Mucosa of descending colon (tissue), 3 donors: Measurements from ENCODE around the gene KLF17. TPM values are rescaled to one million over a fixed set of nuclear protein-coding genes. Genes with fewer than 3 reads are reported as not detected.

Experiments used
- ATAC-seq: fragments of 200-7000 bp; cut with Tn5 transposase; one replicate; pipeline ENCODE4 v1.9.1; 2020; ENCODE audit warnings: mild to moderate bottlenecking, moderate library complexity
- DNase-seq, 3 donors: peaks; one replicate each; pipeline ENCODE4 v3.0.0-alpha.2; 2020
- H3K36me3 ChIP-seq: fragments of 200-600 bp; one replicate; pipeline ENCODE4 v1.8.0; 2021; ENCODE audit warnings: low read depth, mild to moderate bottlenecking
- H3K4me1 ChIP-seq: fragments of 200-600 bp; one replicate; pipeline ENCODE4 v1.8.0; 2021; ENCODE audit warnings: low read depth, mild to moderate bottlenecking
- H3K4me3 ChIP-seq: fragments of 200-600 bp; one replicate; pipeline ENCODE4 v1.8.0; 2021; ENCODE audit warnings: mild to moderate bottlenecking
- H3K9me3 ChIP-seq: fragments of 200-600 bp; one replicate; pipeline ENCODE4 v1.8.0; 2021; ENCODE audit warnings: mild to moderate bottlenecking
- intact Hi-C, 2 donors: fragments of 100-400 bp; cut with DNase I in 1 of 2; cut with micrococcal nuclease in 1 of 2; formaldehyde crosslinking; loops; one replicate each; pipeline versions ENCODE4 v1.11.0 to v1.11.1; 2022; cut with DNase I, micrococcal nuclease
- total RNA-seq, 3 donors: library from RNA; stranded (reverse); fragmentation: NEBNext Ultra II Directional in 2 of 3; extraction: Animal tissue kit (Norgen Biotek cat#: 25700) in 2 of 3; gene quantifications; one replicate each; pipeline versions ENCODE4 v1.2.1 to v1.2.4, GENCODE V29; 2021 to 2023
- TF ChIP-seq, protein P1 (sequence below): fragments of 200-600 bp; IDR thresholded peaks from one replicate; pipeline ENCODE4 v1.8.0; 2022; ENCODE audit warnings: antibody characterized with exemption, mild to moderate bottlenecking
- donor health status: DM: no; HTN: no; CAD: no; lungs with moderate emphysema.
- donor health status: DM: no; HTN: no; CAD: no.
- donor health status: DM: no; HTN: yes; CAD: no.

KLF17 gene
- total RNA-seq, 3 donors from 2014 or later = 0.13 TPM; not detected in 2

DNA sequence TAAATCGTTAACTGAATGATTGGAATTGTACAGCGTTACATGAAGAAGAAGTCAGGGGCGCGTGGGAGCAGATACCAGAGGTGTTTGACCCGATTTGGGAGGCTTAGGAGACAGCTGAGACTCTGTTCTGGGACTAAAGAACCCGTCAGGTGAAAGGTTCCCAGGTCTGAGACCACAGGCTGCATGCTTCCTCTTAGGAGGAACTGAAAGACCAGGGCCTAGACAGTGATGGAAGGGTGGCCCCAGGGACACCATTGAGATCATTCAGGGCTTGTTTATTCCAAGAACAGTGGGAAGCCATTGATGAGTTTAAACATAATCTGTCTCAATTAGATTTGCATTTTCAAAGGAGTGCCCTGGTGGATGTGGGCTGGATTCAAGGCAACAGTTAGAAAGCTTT, 904 bp downstream of the KLF17 start:
- H3K9me3 ChIP-seq = no peaks in the 10 kb centered on the region
- intact Hi-C loops = no loop called here
- H3K4me1 ChIP-seq = no peaks in the 10 kb centered on the region
- no peaks in the 10 kb centered on the region for H3K36me3 ChIP-seq
- no peak for ATAC-seq
- TF ChIP-seq, protein P1, sequence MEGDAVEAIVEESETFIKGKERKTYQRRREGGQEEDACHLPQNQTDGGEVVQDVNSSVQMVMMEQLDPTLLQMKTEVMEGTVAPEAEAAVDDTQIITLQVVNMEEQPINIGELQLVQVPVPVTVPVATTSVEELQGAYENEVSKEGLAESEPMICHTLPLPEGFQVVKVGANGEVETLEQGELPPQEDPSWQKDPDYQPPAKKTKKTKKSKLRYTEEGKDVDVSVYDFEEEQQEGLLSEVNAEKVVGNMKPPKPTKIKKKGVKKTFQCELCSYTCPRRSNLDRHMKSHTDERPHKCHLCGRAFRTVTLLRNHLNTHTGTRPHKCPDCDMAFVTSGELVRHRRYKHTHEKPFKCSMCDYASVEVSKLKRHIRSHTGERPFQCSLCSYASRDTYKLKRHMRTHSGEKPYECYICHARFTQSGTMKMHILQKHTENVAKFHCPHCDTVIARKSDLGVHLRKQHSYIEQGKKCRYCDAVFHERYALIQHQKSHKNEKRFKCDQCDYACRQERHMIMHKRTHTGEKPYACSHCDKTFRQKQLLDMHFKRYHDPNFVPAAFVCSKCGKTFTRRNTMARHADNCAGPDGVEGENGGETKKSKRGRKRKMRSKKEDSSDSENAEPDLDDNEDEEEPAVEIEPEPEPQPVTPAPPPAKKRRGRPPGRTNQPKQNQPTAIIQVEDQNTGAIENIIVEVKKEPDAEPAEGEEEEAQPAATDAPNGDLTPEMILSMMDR = no peak
- no peak for DNase-seq
- H3K4me3 ChIP-seq = no peak overlapping the region

DNA sequence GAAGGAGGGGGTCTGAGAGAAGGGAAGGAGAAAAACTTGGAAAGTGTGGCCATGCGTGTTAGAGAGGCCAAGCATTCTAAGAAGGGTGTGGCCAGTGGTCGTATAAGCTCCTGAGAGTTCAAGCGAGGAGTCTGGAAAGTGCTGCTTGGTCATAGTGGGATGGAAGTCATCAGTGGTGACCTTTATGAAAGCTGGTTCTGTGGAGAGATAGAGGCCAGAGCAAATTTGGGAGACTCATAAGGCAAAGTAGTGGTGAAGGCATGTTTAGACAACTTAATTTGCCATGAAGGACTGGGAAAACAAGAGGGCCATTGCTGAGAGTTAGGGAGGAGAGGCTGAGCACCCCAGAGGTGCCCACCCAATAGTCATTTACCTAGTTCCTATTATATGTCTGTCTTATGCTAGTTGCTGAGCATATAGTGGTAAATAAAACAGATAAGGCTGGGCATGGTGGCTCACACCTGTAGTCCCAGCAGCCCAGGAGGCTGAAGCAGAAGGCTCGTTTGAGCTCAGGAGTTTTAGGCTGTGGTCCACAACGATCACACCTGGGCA, 1.9 kb downstream of the KLF17 start:
- Histone ChIP-seq H3K4me1 (no peaks in the 10 kb centered on the region), H3K4me3 (no peak overlapping the region), H3K36me3 (no peaks in the 10 kb centered on the region), H3K9me3 (no peaks in the 10 kb centered on the region)
- DNase-seq (no peak), ATAC-seq (no peak)
- intact Hi-C loops = no loop called here
- TF ChIP-seq, protein P1 = no peak

DNA sequence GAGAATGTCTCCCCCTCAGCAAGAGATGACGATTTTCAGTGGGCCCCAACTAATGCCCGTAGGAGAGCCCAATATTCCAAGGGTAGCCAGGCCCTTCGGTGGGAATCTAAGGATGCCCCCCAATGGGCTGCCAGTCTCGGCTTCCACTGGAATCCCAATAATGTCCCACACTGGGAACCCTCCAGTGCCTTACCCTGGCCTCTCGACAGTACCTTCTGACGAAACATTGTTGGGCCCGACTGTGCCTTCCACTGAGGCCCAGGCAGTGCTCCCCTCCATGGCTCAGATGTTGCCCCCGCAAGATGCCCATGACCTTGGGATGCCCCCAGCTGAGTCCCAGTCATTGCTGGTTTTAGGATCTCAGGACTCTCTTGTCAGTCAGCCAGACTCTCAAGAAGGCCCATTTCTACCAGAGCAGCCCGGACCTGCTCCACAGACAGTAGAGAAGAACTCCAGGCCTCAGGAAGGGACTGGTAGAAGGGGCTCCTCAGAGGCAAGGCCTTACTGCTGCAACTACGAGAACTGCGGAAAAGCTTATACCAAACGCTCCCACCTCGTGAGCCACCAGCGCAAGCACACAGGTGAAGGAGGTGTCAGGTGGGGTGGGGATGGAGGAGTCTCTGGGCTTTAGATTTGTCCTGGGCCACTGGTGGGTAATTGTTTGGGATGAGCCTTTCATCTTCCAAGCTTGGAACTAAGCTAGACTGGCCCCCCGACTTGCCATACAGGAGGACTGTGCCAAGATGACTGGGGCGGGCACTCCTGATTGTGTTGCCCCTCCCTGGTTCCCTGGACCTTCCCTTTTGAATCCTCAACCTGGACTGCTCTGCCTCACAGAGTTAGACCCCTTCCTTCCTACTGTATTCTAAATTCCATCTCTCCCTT, 11.2 kb downstream of the KLF17 start:
- intact Hi-C loops = no loop called here
- DNase-seq = no peak
- TF ChIP-seq, protein P1 = no peak
- no peaks in the 10 kb centered on the region for H3K9me3 ChIP-seq
- no peak for ATAC-seq
- H3K4me1 ChIP-seq = no peaks in the 10 kb centered on the region
- H3K36me3 ChIP-seq = no peaks in the 10 kb centered on the region
- H3K4me3 ChIP-seq = no peak overlapping the region

DNA sequence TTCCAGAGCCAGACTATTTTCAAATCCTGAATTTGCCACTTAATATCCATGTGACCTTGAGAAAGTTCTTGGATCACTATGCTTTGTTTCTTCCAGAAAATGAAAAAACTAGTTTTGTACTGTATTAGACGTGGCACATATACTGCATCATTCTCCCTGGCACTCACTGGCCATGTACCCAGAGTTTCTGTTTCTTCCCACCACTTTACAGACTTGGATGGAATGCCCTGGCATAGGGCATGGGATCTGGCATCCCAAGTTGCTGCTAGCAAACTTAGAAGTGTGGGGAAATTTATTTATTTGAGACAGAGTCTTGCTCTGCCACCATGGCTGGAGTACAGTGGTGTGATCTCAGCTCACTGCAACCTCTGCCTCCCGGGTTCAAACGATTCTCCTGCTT, 12.8 kb downstream of the KLF17 start:
- TF ChIP-seq, protein P1 = no peak
- Histone ChIP-seq H3K36me3 (no peaks in the 10 kb centered on the region), H3K9me3 (no peaks in the 10 kb centered on the region), H3K4me3 (no peak overlapping the region), H3K4me1 (no peaks in the 10 kb centered on the region)
- intact Hi-C loops = no loop called here
- DNase-seq (no peak), ATAC-seq (no peak)

DNA sequence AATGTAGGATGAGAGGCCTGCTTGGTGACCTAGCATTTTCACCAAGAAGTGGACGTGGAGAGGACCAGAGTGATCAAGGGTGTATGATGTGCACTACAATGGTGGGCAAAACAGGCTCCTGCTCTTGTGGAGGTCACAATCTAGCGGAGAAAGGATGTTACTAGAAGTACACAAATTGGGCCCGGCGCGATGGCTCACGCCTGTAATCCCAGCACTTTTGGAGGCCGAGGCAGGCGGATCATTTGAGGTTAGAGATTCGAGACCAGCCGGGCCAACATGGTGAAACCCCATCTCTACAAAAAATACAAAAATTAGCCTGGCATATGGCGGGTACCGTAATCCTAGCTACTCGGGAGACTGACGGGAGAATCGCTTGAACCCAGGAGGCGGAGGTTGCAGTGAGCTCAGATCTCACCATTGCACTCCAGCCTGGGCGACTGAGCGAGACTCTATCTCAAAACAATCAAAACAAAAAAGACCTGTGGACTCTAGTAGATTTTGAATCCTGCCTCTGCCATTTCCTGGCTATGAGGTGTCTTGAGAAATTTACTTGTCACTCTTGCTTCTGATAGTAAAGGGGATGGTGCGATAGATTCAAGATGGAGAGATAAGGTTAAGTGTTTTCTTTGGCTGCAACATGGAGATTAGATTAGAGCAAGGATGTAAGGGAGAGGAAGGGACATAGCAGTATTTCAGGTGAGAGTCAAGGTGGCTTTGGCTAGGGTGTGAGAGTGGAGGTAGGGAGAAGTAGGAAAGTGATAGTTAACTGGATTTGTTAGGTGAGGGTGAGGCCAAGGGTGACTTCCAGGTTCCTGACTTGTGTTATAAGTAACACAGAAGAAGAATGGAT, 15.7 kb downstream of the KLF17 start:
- Histone ChIP-seq H3K9me3 (no peaks in the 10 kb centered on the region), H3K4me3 (no peak overlapping the region), H3K36me3 (no peaks in the 10 kb centered on the region), H3K4me1 (no peaks in the 10 kb centered on the region)
- no peak for DNase-seq
- TF ChIP-seq, protein P1 = no peak
- intact Hi-C loops = no loop called here
- no peak for ATAC-seq
